HepG2 (cell line): ENCODE data around the gene ANGPTL2. TPM values are rescaled to one million over a fixed set of nuclear protein-coding genes. Genes with fewer than 3 reads are reported as not detected.

ENCODE experiments used
- ATAC-seq: fragments of 200-7000 bp; cut with Tn5 transposase; 3 replicates; pipeline ENCODE4 v1.9.1; 2020; ENCODE audit warnings: mild to moderate bottlenecking, moderate library complexity
- BruUV-seq: library from RNA; stranded (reverse); fragments of 400-500 nt; replicated peaks from 2 replicates; lab custom pipeline; 2021; lab: Mats Ljungman, UMichigan
- CTCF ChIA-PET: fragments of 300-600 bp; formaldehyde crosslinking; extraction: SDS; loops from one replicate; lab custom pipeline; 2021; ENCODE audit warnings: low total read pairs, inconsistent platforms, low intra/inter-chr PET ratio; lab: Yijun Ruan, JAX
- POLR2A ChIA-PET: fragments of 350-600 bp; sonication (Branson Sonifier 250); formaldehyde crosslinking; loops from one replicate; lab custom pipeline; 2020; ENCODE audit warnings: antibody characterized with exemption, inconsistent platforms; lab: Yijun Ruan, JAX
- DNase-seq: peaks from one replicate; pipeline ENCODE4 v3.0.0-alpha.2; 2015; ENCODE audit warnings: low spot score
- FAIRE-seq: peaks from 3 replicates; lab custom pipeline; 2011; peaks lifted over from hg19 to GRCh38; lab: Jason Lieb, UNC
- H2AFZ ChIP-seq: one replicate; pipeline ENCODE4 v1.6.1; 2011; ENCODE audit warnings: low read length, inconsistent platforms
- H3K27ac ChIP-seq: fragments of 300-600 bp; 3 replicates; pipeline ENCODE4 v1.8.0; 2011; ENCODE audit warnings: mixed run types, mild to moderate bottlenecking, mixed read lengths, low read length, inconsistent platforms; ENCODE audit not compliant: insufficient read depth; ENCODE audit errors: extremely low read length
- H3K27me3 ChIP-seq, 2 experiments: fragments of 200-600 bp in 1 of 2; 2 replicates in 1 of 2; 3 replicates in 1 of 2; pipeline versions ENCODE4 v1.6.0 to v1.8.0; 2011; ENCODE audit warnings: low read length in 2 of 2, mild to moderate bottlenecking in 2 of 2, moderate library complexity in 2 of 2, inconsistent platforms in 1 of 2; ENCODE audit not compliant: insufficient read depth in 2 of 2, control insufficient read depth in 1 of 2
- H3K36me3 ChIP-seq, 2 experiments: fragments of 200-600 bp in 1 of 2; replicated peaks in 1 of 2; 2 replicates in 1 of 2; 3 replicates in 1 of 2; pipeline versions ENCODE4 v1.5.1 to v1.8.0; 2011; ENCODE audit warnings: low read length in 2 of 2, inconsistent platforms in 1 of 2; ENCODE audit not compliant: insufficient read depth in 2 of 2, control insufficient read depth in 1 of 2
- H3K4me1 ChIP-seq: 2 replicates; pipeline ENCODE4 v1.5.1; 2012; ENCODE audit warnings: low read length, inconsistent platforms; ENCODE audit not compliant: insufficient read depth
- H3K4me2 ChIP-seq: 2 replicates; pipeline ENCODE4 v1.6.0; 2011; ENCODE audit warnings: low read depth, low read length, inconsistent platforms
- H3K4me3 ChIP-seq, 3 experiments: fragments of 200-600 bp in 1 of 3; sonication (generic), shearing (Covaris generic) in 1 of 3; replicated peaks in 1 of 3; 2 replicates each; pipeline ENCODE4 v1.5.1; 2011 to 2016; ENCODE audit warnings: low read length in 3 of 3, inconsistent platforms in 2 of 3, low read depth in 2 of 3, mild to moderate bottlenecking in 2 of 3, control low read depth in 1 of 3, mixed read lengths in 1 of 3; ENCODE audit not compliant: insufficient read depth in 1 of 3
- H3K79me2 ChIP-seq: one replicate; pipeline ENCODE4 v1.6.1; 2011; ENCODE audit warnings: low read length, inconsistent platforms; ENCODE audit not compliant: insufficient read depth
- H3K9ac ChIP-seq: 2 replicates; pipeline ENCODE4 v1.6.0; 2011; ENCODE audit warnings: mild to moderate bottlenecking, low read depth, low read length, inconsistent platforms; ENCODE audit not compliant: insufficient read depth
- H3K9me3 ChIP-seq: 2 replicates; pipeline ENCODE4 v1.5.1; 2012; ENCODE audit warnings: mild to moderate bottlenecking, low read length
- H4K20me1 ChIP-seq: 2 replicates; pipeline ENCODE4 v1.6.0; 2011; ENCODE audit warnings: inconsistent platforms, mild to moderate bottlenecking, low read length, moderate library complexity; ENCODE audit not compliant: insufficient read depth
- ISX ChIP-seq: sonication (generic); formaldehyde crosslinking; conservative IDR thresholded peaks from 2 replicates; pipeline ENCODE4 v1.5.0; 2020; ENCODE audit warnings: missing genetic modification reagents
- ZNF33B ChIP-seq: sonication (generic); formaldehyde crosslinking; IDR thresholded peaks from 2 replicates; pipeline ENCODE4 v1.5.1; 2020; ENCODE audit warnings: mild to moderate bottlenecking, missing genetic modification reagents
- ZNF510 ChIP-seq: sonication (generic); formaldehyde crosslinking; IDR thresholded peaks from 2 replicates; pipeline ENCODE4 v1.4.0; 2020; ENCODE audit warnings: low read depth, mild to moderate bottlenecking, missing genetic modification reagents
- ZNF543 ChIP-seq: sonication (generic); formaldehyde crosslinking; IDR thresholded peaks from 2 replicates; pipeline ENCODE4 v1.4.0; 2020; ENCODE audit warnings: mild to moderate bottlenecking, missing genetic modification reagents
- ZNF878 ChIP-seq: sonication (generic); formaldehyde crosslinking; IDR thresholded peaks from 2 replicates; pipeline ENCODE4 v1.8.1; 2023; ENCODE audit warnings: mild to moderate bottlenecking, missing genetic modification reagents, moderate library complexity
- WGBS: methylation state at CpG from one replicate; pipeline ENCODE4 v1.1.6; 2017; ENCODE audit warnings: low lambda C conversion rate; 5-methylcytosine and 5-hydroxymethylcytosine counted together
- in situ Hi-C: cut with HindIII; loops from 2 replicates; pipeline ENCODE4 v1.10.0; 2017; ENCODE audit warnings: low pct_unique_long_range_greater_than_20kb; ENCODE audit not compliant: extremely low pct_ligation_motif_present
- intact Hi-C: fragments of 100-400 bp; cut with micrococcal nuclease; formaldehyde crosslinking; loops from one replicate; pipeline ENCODE4 v1.10.0; 2022; ENCODE audit not compliant: unreplicated experiment
- polyA plus RNA-seq, 8 experiments: library from polyadenylated mRNA; depleted of rRNA in 3 of 8; stranded (reverse) in 7 of 8; unstranded in 1 of 8; fragments of >200 nt; fragmentation: Illumina TruSeq in 4 of 8; extraction: Trizol in 4 of 8; gene quantifications; 2 replicates each; pipeline versions ENCODE4 v1.2.1 to v1.2.3, GENCODE V29; 2011 to 2016; ENCODE audit warnings: low read depth in 4 of 8, missing spikeins in 1 of 8, mixed read lengths in 1 of 8; ENCODE audit not compliant: insufficient read depth in 1 of 8
- total RNA-seq, 5 experiments: library from RNA; depleted of rRNA; stranded (reverse); fragments of >200 nt; fragmentation: Illumina TruSeq; extraction: Trizol; gene quantifications; 2 replicates each; pipeline ENCODE4 v1.2.3, GENCODE V29; 2016; ENCODE audit warnings: low read depth in 1 of 5
- TF ChIP-seq, protein P1 (sequence below): sonication (generic); formaldehyde crosslinking; IDR thresholded peaks from 2 replicates; pipeline ENCODE4 v1.4.0; 2020; ENCODE audit warnings: missing genetic modification reagents
- TF ChIP-seq, protein P2 (sequence below): fragments of 450-650 bp; IDR thresholded peaks from 2 replicates; pipeline ENCODE4 v1.6.1; 2016

Gene ANGPTL2
- total and polyA plus RNA-seq, 2 of the 13 experiments (the other 11 are each of a cell fraction or from before 2014, with no cell fraction given) = 0.91 to 21.0 TPM

DNA sequence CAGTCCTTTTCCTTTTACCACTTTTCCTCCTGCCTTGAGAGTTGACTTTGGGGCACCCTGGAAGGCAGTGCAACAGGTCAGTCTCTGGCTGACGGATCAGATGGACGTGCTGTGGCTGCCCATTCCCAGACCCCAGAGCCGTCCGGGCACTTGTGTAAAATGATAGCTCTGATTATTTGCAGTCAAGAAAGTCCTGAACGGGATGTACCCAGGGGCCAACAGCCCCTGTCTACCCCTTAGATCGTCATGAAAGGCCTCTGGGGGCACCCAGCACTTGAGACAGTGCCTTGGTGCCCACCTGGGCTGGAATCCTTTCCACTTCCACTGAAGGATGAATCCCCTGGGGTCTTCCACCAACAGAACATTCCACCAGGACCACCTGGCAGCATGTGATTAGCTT lies 17.7 kb upstream of the ANGPTL2 start (continued):
- TF ChIP-seq, protein P1, sequence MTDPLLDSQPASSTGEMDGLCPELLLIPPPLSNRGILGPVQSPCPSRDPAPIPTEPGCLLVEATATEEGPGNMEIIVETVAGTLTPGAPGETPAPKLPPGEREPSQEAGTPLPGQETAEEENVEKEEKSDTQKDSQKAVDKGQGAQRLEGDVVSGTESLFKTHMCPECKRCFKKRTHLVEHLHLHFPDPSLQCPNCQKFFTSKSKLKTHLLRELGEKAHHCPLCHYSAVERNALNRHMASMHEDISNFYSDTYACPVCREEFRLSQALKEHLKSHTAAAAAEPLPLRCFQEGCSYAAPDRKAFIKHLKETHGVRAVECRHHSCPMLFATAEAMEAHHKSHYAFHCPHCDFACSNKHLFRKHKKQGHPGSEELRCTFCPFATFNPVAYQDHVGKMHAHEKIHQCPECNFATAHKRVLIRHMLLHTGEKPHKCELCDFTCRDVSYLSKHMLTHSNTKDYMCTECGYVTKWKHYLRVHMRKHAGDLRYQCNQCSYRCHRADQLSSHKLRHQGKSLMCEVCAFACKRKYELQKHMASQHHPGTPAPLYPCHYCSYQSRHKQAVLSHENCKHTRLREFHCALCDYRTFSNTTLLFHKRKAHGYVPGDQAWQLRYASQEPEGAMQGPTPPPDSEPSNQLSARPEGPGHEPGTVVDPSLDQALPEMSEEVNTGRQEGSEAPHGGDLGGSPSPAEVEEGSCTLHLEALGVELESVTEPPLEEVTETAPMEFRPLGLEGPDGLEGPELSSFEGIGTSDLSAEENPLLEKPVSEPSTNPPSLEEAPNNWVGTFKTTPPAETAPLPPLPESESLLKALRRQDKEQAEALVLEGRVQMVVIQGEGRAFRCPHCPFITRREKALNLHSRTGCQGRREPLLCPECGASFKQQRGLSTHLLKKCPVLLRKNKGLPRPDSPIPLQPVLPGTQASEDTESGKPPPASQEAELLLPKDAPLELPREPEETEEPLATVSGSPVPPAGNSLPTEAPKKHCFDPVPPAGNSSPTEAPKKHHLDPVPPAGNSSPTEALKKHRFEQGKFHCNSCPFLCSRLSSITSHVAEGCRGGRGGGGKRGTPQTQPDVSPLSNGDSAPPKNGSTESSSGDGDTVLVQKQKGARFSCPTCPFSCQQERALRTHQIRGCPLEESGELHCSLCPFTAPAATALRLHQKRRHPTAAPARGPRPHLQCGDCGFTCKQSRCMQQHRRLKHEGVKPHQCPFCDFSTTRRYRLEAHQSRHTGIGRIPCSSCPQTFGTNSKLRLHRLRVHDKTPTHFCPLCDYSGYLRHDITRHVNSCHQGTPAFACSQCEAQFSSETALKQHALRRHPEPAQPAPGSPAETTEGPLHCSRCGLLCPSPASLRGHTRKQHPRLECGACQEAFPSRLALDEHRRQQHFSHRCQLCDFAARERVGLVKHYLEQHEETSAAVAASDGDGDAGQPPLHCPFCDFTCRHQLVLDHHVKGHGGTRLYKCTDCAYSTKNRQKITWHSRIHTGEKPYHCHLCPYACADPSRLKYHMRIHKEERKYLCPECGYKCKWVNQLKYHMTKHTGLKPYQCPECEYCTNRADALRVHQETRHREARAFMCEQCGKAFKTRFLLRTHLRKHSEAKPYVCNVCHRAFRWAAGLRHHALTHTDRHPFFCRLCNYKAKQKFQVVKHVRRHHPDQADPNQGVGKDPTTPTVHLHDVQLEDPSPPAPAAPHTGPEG = no peak
- no peak for TF ChIP-seq ZNF510

DNA sequence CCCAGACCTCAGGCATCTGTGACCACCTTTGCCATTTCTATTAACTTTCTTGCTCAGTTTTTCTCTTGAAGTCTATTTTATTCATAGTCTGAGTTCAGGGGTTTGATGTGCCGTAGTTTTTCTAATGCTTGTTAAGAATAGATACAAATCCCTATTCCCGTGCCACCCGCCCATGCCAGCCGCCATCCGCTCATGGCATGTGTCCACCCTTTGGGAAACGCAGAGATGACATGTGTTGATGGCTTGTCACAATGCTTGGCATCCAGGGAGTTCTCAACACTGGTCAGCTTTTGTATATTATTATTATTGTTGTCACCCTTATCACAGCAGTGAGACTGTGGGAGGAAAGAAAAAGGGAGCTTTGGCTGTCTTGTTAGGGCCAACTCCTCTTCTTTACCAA lies 17.3 kb upstream of the ANGPTL2 start:
- 95% methylated on average over 6 of the region's 6 CpGs for WGBS
- CTCF ChIA-PET = no interaction called here
- TF ChIP-seq ISX (CRISPR knock-in tag) (no peak), ZNF33B (CRISPR knock-in tag) (no peak), ZNF543 (CRISPR knock-in tag) (no peak), ZNF878 (no peak)
- TF ChIP-seq, protein P2, sequence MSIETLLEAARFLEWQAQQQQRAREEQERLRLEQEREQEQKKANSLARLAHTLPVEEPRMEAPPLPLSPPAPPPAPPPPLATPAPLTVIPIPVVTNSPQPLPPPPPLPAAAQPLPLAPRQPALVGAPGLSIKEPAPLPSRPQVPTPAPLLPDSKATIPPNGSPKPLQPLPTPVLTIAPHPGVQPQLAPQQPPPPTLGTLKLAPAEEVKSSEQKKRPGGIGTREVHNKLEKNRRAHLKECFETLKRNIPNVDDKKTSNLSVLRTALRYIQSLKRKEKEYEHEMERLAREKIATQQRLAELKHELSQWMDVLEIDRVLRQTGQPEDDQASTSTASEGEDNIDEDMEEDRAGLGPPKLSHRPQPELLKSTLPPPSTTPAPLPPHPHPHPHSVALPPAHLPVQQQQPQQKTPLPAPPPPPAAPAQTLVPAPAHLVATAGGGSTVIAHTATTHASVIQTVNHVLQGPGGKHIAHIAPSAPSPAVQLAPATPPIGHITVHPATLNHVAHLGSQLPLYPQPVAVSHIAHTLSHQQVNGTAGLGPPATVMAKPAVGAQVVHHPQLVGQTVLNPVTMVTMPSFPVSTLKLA = no peak

More for the DNA sequence above, 17.3 kb upstream of the ANGPTL2 start:
- intact Hi-C loops = no loop called here
- no peak overlapping the region for H3K4me3 ChIP-seq
- ATAC-seq (no peak), FAIRE-seq (no peak), DNase-seq (no peak)
- in situ Hi-C loops = no loop called here
- no peaks in the 10 kb centered on the region for H3K79me2 ChIP-seq
- no peak overlapping the region for H2AFZ ChIP-seq
- no peaks in the 10 kb centered on the region for H4K20me1 ChIP-seq
- no peak overlapping the region for H3K27ac ChIP-seq
- peaks cover 8% of the 10 kb centered on the region for H3K4me1 ChIP-seq
- no peaks in the 10 kb centered on the region for H3K36me3 ChIP-seq
- no peak overlapping the region for H3K4me2 ChIP-seq
- no TSS peak for BruUV-seq
- POLR2A ChIA-PET = no interaction called here
- no peak overlapping the region for H3K9ac ChIP-seq
- H3K9me3 ChIP-seq = no peaks in the 10 kb centered on the region
- no peaks in the 10 kb centered on the region for H3K27me3 ChIP-seq
